ENCODE results near the gene ALDOB.

The ALDOB gene

DNA sequence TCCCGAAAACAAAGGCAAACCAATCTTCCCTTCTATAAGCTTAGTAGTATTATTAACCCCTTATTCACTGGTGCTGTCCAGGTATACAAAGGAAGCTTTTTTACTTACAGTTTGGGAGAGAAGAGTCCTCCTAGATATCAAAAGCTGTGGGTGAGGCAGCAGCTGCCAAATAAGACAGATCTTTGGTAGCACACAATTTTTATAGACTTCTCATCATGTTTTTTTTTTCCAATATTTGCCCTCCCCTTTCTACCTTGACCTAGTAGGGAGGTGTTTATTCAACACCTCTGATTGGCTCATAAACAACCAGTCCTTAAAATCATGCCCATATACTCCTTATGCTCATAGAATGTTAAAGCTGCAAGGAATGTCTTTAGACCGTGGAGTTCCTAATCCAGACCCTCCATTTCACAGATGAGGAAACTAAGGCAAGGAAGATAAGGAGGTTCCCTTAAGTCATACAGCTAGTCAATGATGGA lies at the start of gene ALDOB:
Gene ALDOB (minus strand): TSS at position 174 of the 479 bp plus-strand sequence. CDS start 4,887 bp downstream, outside the sequence.
- no peak for DNase-seq

GRCh38 chr9:101484046-101484445 lies 48.5 kb upstream of the ALDOB start:
- no peak for DNase-seq

DNA sequence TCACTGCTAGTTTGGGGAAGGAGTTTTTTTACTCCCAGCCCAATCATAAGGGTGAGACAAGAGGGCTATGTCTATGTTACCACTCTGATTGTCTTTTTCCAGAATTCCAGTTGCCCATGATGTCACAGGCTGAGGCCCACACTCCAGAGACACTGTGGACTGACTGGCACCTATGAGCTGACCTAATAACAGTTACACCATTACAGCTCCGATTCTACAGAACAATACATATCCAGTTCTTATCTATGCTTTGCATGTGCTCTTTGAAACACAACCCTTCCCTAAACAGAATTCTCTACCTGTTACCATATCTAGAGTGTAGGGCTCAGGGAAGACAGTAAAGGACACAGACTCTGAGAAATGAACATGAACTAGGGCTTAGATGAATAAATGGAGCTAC lies 45.7 kb upstream of the ALDOB start:
- DNase-seq: no peak

- DNase-seq: no peak
Measured at GRCh38 chr9:101480386-101480785, 44.8 kb upstream of the ALDOB start.

- DNase-seq: no peak
Measured at GRCh38 chr9:101479338-101480030, 43.9 kb upstream of the ALDOB start.

GRCh38 chr9:101478906-101479305 lies 43.3 kb upstream of the ALDOB start:
- no peak for DNase-seq

GRCh38 chr9:101478444-101478843 lies 42.9 kb upstream of the ALDOB start:
- no peak for DNase-seq

- DNase-seq: no peak
Measured at GRCh38 chr9:101477736-101478135, 42.2 kb upstream of the ALDOB start.

- no peak for DNase-seq
Measured at GRCh38 chr9:101477214-101477613, 41.6 kb upstream of the ALDOB start.

DNA sequence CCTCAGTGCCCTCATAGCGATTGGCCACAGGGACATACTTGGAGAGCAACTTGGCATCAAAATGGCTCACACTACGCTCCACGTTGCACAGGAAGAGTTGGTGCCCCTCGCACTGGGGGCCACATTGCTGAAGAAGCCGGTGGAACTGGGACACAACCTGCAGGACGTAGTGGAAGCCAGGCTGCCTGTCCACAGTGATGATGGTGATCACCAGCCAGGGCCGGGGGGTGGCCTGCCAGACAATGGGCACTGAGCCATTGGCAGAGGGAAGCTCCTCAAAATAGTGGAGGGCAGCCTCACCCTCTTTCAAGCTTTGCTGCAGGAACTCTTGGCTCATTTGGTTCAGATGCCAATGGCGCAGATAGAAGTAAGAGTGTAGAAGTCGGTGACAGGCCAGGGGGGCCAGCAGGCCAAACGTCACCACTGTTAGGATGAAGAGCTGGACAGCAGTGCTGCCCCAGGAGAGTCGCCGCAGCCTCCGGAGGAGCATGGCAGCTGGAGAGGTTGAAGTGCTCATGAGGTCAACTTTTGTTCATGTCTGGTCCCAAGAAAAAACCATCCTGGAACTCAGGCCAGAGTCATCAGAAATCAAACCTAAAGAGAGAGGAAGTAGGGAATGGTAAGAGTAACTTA lies 41.1 kb upstream of the ALDOB start:
- no peak for DNase-seq

- no peak for DNase-seq
Measured at GRCh38 chr9:101472891-101473290, 37.3 kb upstream of the ALDOB start.

- DNase-seq: no peak
Measured at GRCh38 chr9:101470929-101471328, 35.4 kb upstream of the ALDOB start.

DNA sequence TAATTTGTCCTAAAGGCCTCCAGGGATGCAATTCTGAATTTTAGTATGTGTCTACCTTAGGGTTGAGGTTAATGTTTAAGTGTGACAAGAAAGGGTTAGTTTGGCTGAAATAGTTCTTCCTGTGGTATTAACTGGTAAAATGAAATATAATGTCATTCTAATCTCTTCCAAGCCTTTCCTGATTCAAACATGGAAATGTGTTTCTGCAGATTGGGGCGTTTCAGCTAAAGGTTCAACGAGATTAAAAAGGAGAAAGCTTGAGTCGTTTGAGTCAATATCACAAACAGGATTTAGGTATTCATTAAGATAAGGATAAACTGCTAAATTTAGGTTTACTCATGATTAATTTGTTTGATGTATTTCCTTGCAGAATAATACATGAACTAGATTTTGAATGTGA lies 34.4 kb upstream of the ALDOB start:
- no peak for DNase-seq

- no peak for DNase-seq
Measured at GRCh38 chr9:101469026-101469425, 33.5 kb upstream of the ALDOB start.

GRCh38 chr9:101468116-101468515 lies 32.5 kb upstream of the ALDOB start:
- no peak for DNase-seq

GRCh38 chr9:101467690-101468089 lies 32.1 kb upstream of the ALDOB start:
- DNase-seq: no peak

DNA sequence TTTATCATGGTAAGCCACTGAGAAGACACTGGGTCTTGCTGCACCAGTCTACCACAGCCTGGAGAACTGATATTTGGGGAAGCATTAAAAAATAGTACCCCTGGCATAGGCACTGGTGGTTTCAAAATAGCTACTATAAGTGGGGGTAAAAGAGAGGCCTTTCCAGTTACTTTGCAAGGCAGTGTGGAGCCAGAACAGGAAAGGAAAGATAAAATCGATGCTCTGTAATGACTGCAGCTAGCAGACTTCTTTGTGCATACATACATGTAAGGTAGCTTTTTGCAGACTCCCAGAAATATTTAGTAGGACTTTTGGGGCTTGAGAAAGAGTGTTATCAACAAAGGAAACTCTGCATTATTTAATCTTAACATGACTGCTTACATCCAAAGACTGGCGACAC lies 31.3 kb upstream of the ALDOB start:
- DNase-seq: no peak

DNA sequence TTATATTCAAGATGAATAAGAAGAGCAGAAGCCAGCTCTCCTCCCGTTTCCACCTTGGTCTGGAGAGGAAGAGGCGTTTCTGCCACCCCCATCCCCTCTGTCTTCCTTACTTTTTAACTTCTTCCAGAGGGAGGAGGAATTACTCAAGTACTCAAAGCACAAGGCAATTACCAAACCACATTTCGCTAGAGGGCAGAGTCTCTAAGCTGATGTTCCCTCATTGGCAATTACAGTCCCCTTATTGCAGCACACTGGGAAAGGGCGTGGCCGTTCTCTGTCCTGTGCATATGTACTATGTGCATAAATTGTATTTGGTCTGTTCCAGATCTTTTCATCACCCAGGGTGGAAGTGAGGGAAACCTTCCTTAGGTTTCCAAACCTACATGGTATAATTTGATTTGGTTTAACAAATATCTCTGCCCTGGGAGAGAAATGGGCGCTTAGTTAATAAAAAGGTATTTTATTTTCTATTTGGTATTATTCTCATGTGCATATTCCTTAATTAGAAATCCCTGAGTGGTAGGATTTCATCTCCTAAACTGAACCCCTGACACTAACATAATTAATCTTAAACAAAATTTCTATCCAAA lies 29.8 kb upstream of the ALDOB start:
- no peak for DNase-seq

GRCh38 chr9:101463397-101463796 lies 27.8 kb upstream of the ALDOB start:
- DNase-seq: no peak

GRCh38 chr9:101462558-101462957 lies 27.0 kb upstream of the ALDOB start:
- no peak for DNase-seq

DNA sequence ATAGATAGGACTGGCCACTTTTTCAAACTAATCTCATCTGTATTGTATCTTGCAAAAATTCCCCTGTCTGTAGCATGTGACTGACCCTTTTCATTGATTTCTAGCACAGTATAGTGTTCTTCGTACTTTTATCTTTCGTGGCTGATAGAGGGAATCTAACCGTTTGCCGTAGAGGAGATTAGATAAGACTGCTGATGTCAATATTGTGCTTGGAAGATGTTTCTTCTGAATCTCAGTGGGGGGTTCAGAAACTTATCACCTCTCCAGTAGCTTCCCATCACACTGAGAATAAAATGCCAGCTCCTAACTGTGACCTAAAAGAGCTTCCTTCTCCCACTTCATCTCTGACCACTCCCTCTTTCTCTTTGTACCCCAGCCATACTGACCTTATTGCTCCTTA lies 25.4 kb upstream of the ALDOB start:
- no peak for DNase-seq

- DNase-seq: no peak
Measured at GRCh38 chr9:101458963-101459631, 23.5 kb upstream of the ALDOB start.

DNA sequence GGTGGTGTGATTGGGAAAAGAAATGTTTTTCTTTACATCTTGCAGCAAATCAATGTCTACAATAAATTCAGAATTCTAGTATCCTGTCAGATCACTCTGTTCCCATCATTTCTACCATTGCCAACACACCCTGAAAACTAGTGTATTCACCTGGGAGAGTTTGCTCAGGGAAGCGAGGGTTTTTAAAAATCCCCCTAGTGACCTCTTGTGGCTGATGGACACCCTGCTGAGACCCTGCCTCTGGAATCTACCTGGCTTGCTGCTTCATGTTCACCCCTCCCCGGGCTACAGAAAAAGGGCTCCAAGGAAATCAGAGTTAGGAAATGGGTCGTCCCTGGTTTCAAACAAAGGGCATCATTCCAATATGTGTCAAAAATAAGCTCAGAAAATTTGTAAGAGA lies 21.4 kb upstream of the ALDOB start:
- DNase-seq: no peak
